Peyer's patch (tissue), 4 donors: ENCODE data around the gene NBPF26.
"Not testable (repeated sequence)": the region's sequence is repeated elsewhere in the genome, so short reads cannot be mapped to it uniquely, and the experiment has no call there.

Experiments
- CTCF ChIP-seq, 6 experiments: fragments of 450-650 bp in 4 of 6; fragments of 200-600 bp in 2 of 6; sonication (generic) in 1 of 6; IDR thresholded peaks; one replicate each; pipeline ENCODE4 v1.5.1; 2017 to 2019; ENCODE audit warnings: antibody characterized with exemption in 6 of 6, mild to moderate bottlenecking in 3 of 6, moderate library complexity in 1 of 6
- POLR2A ChIP-seq, 2 donors: fragments of 450-650 bp; IDR thresholded peaks; one replicate each; pipeline ENCODE4 v1.5.1; 2017; ENCODE audit warnings: antibody characterized with exemption in 2 of 2, mild to moderate bottlenecking in 2 of 2, moderate library complexity in 2 of 2

GRCh38 chr1:120844186-120844944 is 120.6 kb downstream of the NBPF26 start:
- TF ChIP-seq CTCF (IDR thresholded peaks at IDR 0.05): peak in 2 of 6 experiments; percentile 5 to 42
- not testable (repeated sequence) for TF ChIP-seq POLR2A (IDR thresholded peaks at IDR 0.05)
